RWPE2 (cell line): ENCODE data around the gene TMEM217.

Experiments used
- ATAC-seq: fragments of 200-7000 bp; cut with Tn5 transposase; 3 replicates; pipeline ENCODE4 v1.9.1; 2021; ENCODE audit warnings: low read depth
- DNase-seq: peaks from one replicate; pipeline ENCODE4 v3.0.0-alpha.2; 2020; ENCODE audit warnings: low spot score
- H3K27ac ChIP-seq: fragments of 450-650 bp; 2 replicates; pipeline ENCODE4 v1.5.1; 2017; ENCODE audit warnings: mild to moderate bottlenecking; ENCODE audit not compliant: poor library complexity, severe bottlenecking
- H3K27me3 ChIP-seq: fragments of 250-450 bp; sonication (Bioruptor Pico); 2 replicates; pipeline ENCODE4 v1.5.1; 2021; ENCODE audit warnings: mild to moderate bottlenecking, moderate library complexity; ENCODE audit not compliant: insufficient read depth, poor library complexity, severe bottlenecking
- H3K36me3 ChIP-seq: fragments of 250-450 bp; sonication (Bioruptor Pico); 2 replicates; pipeline ENCODE4 v1.5.1; 2020; ENCODE audit warnings: low read depth, mild to moderate bottlenecking, moderate library complexity
- H3K4me1 ChIP-seq: fragments of 250-450 bp; sonication (Bioruptor Pico); 2 replicates; pipeline ENCODE4 v1.5.1; 2021; ENCODE audit warnings: mild to moderate bottlenecking, moderate library complexity; ENCODE audit not compliant: insufficient read depth, poor library complexity, severe bottlenecking
- H3K4me3 ChIP-seq: fragments of 250-450 bp; sonication (Bioruptor Pico); 2 replicates; pipeline ENCODE4 v1.5.1; 2021; ENCODE audit warnings: mild to moderate bottlenecking, moderate library complexity; ENCODE audit not compliant: severe bottlenecking
- H3K9me3 ChIP-seq: fragments of 250-450 bp; sonication (Bioruptor Pico); 2 replicates; pipeline ENCODE4 v1.5.1; 2021; ENCODE audit warnings: mild to moderate bottlenecking, moderate library complexity; ENCODE audit not compliant: severe bottlenecking
- CTCF ChIP-seq: fragments of 450-650 bp; IDR thresholded peaks from one replicate; pipeline ENCODE4 v1.5.1; 2017; ENCODE audit warnings: mild to moderate bottlenecking, moderate library complexity; ENCODE audit not compliant: poor library complexity, severe bottlenecking

TMEM217 gene

GRCh38 chr6:37221585-37222124 is 36.3 kb downstream of the TMEM217 start:
- DNase-seq (no peak), ATAC-seq (no peak)
- Histone ChIP-seq H3K4me1 (no peaks in the 10 kb centered on the region), H3K27ac (peak overlapping the region; percentile 6), H3K4me3 (peak overlapping the region; percentile 36), H3K9me3 (no peaks in the 10 kb centered on the region), H3K36me3 (no peaks in the 10 kb centered on the region), H3K27me3 (no peaks in the 10 kb centered on the region)
- no peak for TF ChIP-seq CTCF

DNA sequence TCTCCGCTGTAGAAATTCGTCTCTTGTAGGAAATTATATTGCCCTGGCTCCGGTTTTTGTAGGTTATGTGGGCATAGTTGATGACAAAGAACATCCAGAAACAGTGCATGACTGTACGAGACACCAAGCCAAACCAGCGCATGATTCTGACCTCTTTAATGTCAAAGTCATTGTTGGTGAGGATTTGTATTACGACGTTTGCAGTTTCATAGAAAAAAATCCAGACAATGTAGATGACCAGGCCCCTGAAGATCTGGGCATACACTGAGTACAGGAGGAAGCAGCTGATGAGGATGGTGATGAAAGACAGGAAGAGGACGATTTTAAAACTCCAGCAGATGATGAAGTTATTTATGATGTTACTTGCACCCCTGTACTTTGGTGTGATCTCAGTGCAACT is 39.4 kb downstream of the TMEM217 start:
- Histone ChIP-seq H3K27me3 (no peaks in the 10 kb centered on the region), H3K9me3 (no peaks in the 10 kb centered on the region), H3K27ac (no peak overlapping the region), H3K36me3 (no peaks in the 10 kb centered on the region), H3K4me3 (no peak overlapping the region), H3K4me1 (no peaks in the 10 kb centered on the region)
- no peak for DNase-seq
- ATAC-seq: no peak
- TF ChIP-seq CTCF: no peak

- TF ChIP-seq CTCF: no peak
- H3K27me3 ChIP-seq: no peaks in the 10 kb centered on the region
- H3K9me3 ChIP-seq: no peaks in the 10 kb centered on the region
- no peak overlapping the region for H3K4me3 ChIP-seq
- H3K36me3 ChIP-seq: no peaks in the 10 kb centered on the region
- ATAC-seq (no peak), DNase-seq (no peak)
- no peaks in the 10 kb centered on the region for H3K4me1 ChIP-seq
- H3K27ac ChIP-seq: no peak overlapping the region
These were observed 39.9 kb downstream of the TMEM217 start for GRCh38 chr6:37218061-37218460.

- no peak for TF ChIP-seq CTCF
- H3K27me3 ChIP-seq: no peaks in the 10 kb centered on the region
- H3K36me3 ChIP-seq: no peaks in the 10 kb centered on the region
- H3K4me1 ChIP-seq: no peaks in the 10 kb centered on the region
- H3K9me3 ChIP-seq: no peaks in the 10 kb centered on the region
- H3K4me3 ChIP-seq: no peak overlapping the region
- DNase-seq (no peak), ATAC-seq (no peak)
- no peak overlapping the region for H3K27ac ChIP-seq
These were observed 45.7 kb downstream of the TMEM217 start for GRCh38 chr6:37212268-37212667.

- no peaks in the 10 kb centered on the region for H3K27me3 ChIP-seq
- TF ChIP-seq CTCF: peak; percentile 94
- H3K4me3 ChIP-seq: no peak overlapping the region
- DNase-seq (no peak), ATAC-seq (peak; percentile 76)
- H3K27ac ChIP-seq: no peak overlapping the region
- H3K4me1 ChIP-seq: no peaks in the 10 kb centered on the region
- H3K36me3 ChIP-seq: no peaks in the 10 kb centered on the region
- H3K9me3 ChIP-seq: no peaks in the 10 kb centered on the region
These were observed 47.5 kb downstream of the TMEM217 start for GRCh38 chr6:37210313-37210968.
